ENCODE results near the gene ING2.
"Not testable (repeated sequence)": the region's sequence is repeated elsewhere in the genome, so short reads cannot be mapped to it uniquely, and the experiment has no call there.

Gene ING2

GRCh38 chr4:183546376-183546775 lies 41.5 kb downstream of the ING2 start:
- Histone ChIP-seq H3K27me3 (replicated peaks in 2 of 5; ENCODE audit: control insufficient read depth in 4 of 5, insufficient read depth in 5 of 5, low read length in 4 of 5) (peaks cover 0 to 3% (median 0%) of the 10 kb centered on the region in 5 experiments), H3K36me3 (ENCODE audit: control insufficient read depth in 4 of 4, insufficient read depth in 4 of 4, low read length in 3 of 4) (no peaks in the 10 kb centered on the region), H3K27ac (ENCODE audit: insufficient read depth in 1 of 2, low read depth in 1 of 2, low read length in 2 of 2, poor library complexity in 1 of 2, severe bottlenecking in 2 of 2) (no peak overlapping the region), H3K4me1 (ENCODE audit: control extremely low read depth in 1 of 4, control insufficient read depth in 4 of 4, insufficient read depth in 4 of 4, low read length in 3 of 4) (no peaks in the 10 kb centered on the region), H3K9me3 (ENCODE audit: control extremely low read depth in 1 of 5, control insufficient read depth in 4 of 5, insufficient read depth in 2 of 5, low read depth in 1 of 5, low read length in 4 of 5) (peaks cover 0 to 4% (median 2%) of the 10 kb centered on the region in 5 experiments), H3K4me3 (ENCODE audit: control insufficient read depth in 1 of 7, extremely low read depth in 1 of 7, insufficient read depth in 4 of 7, low read depth in 2 of 7, low read length in 6 of 7) (no peak overlapping the region)
- ChIA-PET POLR2A (no interaction called here), CTCF (no interaction called here)
- no peak for DNase-seq
- WGBS (ENCODE audit: insufficient coverage), result 98% methylated on average over 6 of the region's 6 CpGs

- Histone ChIP-seq H3K4me3 (ENCODE audit: control insufficient read depth in 1 of 7, extremely low read depth in 1 of 7, insufficient read depth in 4 of 7, low read depth in 2 of 7, low read length in 6 of 7) (no peak overlapping the region), H3K27ac (ENCODE audit: insufficient read depth in 1 of 2, low read depth in 1 of 2, low read length in 2 of 2, poor library complexity in 1 of 2, severe bottlenecking in 2 of 2) (no peak overlapping the region), H3K27me3 (replicated peaks in 2 of 5; ENCODE audit: control insufficient read depth in 4 of 5, insufficient read depth in 5 of 5, low read length in 4 of 5) (no peaks in the 10 kb centered on the region), H3K36me3 (ENCODE audit: control insufficient read depth in 4 of 4, insufficient read depth in 4 of 4, low read length in 3 of 4) (no peaks in the 10 kb centered on the region), H3K9me3 (ENCODE audit: control extremely low read depth in 1 of 5, control insufficient read depth in 4 of 5, insufficient read depth in 2 of 5, low read depth in 1 of 5, low read length in 4 of 5) (peaks cover 0 to 4% (median 2%) of the 10 kb centered on the region in 5 experiments), H3K4me1 (ENCODE audit: control extremely low read depth in 1 of 4, control insufficient read depth in 4 of 4, insufficient read depth in 4 of 4, low read length in 3 of 4) (no peaks in the 10 kb centered on the region)
- 100% methylated on average over 1 of the region's 3 CpGs for WGBS (ENCODE audit: insufficient coverage)
- CTCF ChIA-PET, result no interaction called here
- POLR2A ChIA-PET, result no interaction called here
- no peak for DNase-seq
Observed at GRCh38 chr4:183548306-183548705, 43.4 kb downstream of the ING2 start.

- Histone ChIP-seq H3K27ac (ENCODE audit: insufficient read depth in 1 of 2, low read depth in 1 of 2, low read length in 2 of 2, poor library complexity in 1 of 2, severe bottlenecking in 2 of 2) (no peak overlapping the region), H3K9me3 (ENCODE audit: control extremely low read depth in 1 of 5, control insufficient read depth in 4 of 5, insufficient read depth in 2 of 5, low read depth in 1 of 5, low read length in 4 of 5) (no peaks in the 10 kb centered on the region), H3K4me1 (ENCODE audit: control extremely low read depth in 1 of 4, control insufficient read depth in 4 of 4, insufficient read depth in 4 of 4, low read length in 3 of 4) (no peaks in the 10 kb centered on the region), H3K27me3 (replicated peaks in 2 of 5; ENCODE audit: control insufficient read depth in 4 of 5, insufficient read depth in 5 of 5, low read length in 4 of 5) (no peaks in the 10 kb centered on the region), H3K36me3 (ENCODE audit: control insufficient read depth in 4 of 4, insufficient read depth in 4 of 4, low read length in 3 of 4) (no peaks in the 10 kb centered on the region), H3K4me3 (ENCODE audit: control insufficient read depth in 1 of 7, extremely low read depth in 1 of 7, insufficient read depth in 4 of 7, low read depth in 2 of 7, low read length in 6 of 7) (no peak overlapping the region)
- CTCF ChIA-PET, result interaction anchor here (0.6 kb wide), 1 partner anchor 1365 kb away, joined by 3 read pairs; no protein-coding TSS in a partner anchor
- DNase-seq, result no peak
- 83% methylated on average over 5 of the region's 5 CpGs for WGBS (ENCODE audit: insufficient coverage)
- POLR2A ChIA-PET, result no interaction called here
Observed at GRCh38 chr4:183550345-183551093, 45.7 kb downstream of the ING2 start.

- WGBS (ENCODE audit: insufficient coverage), result 91% methylated on average over 16 of the region's 18 CpGs
- Histone ChIP-seq H3K27me3 (replicated peaks in 2 of 5; ENCODE audit: control insufficient read depth in 4 of 5, insufficient read depth in 5 of 5, low read length in 4 of 5) (no peaks in the 10 kb centered on the region), H3K27ac (ENCODE audit: insufficient read depth in 1 of 2, low read depth in 1 of 2, low read length in 2 of 2, poor library complexity in 1 of 2, severe bottlenecking in 2 of 2) (no peak overlapping the region), H3K4me3 (ENCODE audit: control insufficient read depth in 1 of 7, extremely low read depth in 1 of 7, insufficient read depth in 4 of 7, low read depth in 2 of 7, low read length in 6 of 7) (no peak overlapping the region), H3K4me1 (ENCODE audit: control extremely low read depth in 1 of 4, control insufficient read depth in 4 of 4, insufficient read depth in 4 of 4, low read length in 3 of 4) (no peaks in the 10 kb centered on the region), H3K9me3 (ENCODE audit: control extremely low read depth in 1 of 5, control insufficient read depth in 4 of 5, insufficient read depth in 2 of 5, low read depth in 1 of 5, low read length in 4 of 5) (peaks cover 0 to 2% (median 0%) of the 10 kb centered on the region in 5 experiments), H3K36me3 (ENCODE audit: control insufficient read depth in 4 of 4, insufficient read depth in 4 of 4, low read length in 3 of 4) (no peaks in the 10 kb centered on the region)
- POLR2A ChIA-PET, result no interaction called here
- CTCF ChIA-PET, result no interaction called here
- DNase-seq, result peak in 2 of 3 donors; percentile 49 to 55
Observed at GRCh38 chr4:183552274-183553146, 47.7 kb downstream of the ING2 start.

GRCh38 chr4:183553147-183553478 lies 48.3 kb downstream of the ING2 start:
- H3K4me1 ChIP-seq (ENCODE audit: control extremely low read depth in 1 of 4, control insufficient read depth in 4 of 4, insufficient read depth in 4 of 4, low read length in 3 of 4); H3K4me3 ChIP-seq (ENCODE audit: control insufficient read depth in 1 of 7, extremely low read depth in 1 of 7, insufficient read depth in 4 of 7, low read depth in 2 of 7, low read length in 6 of 7); H3K27me3 ChIP-seq (replicated peaks in 2 of 5; ENCODE audit: control insufficient read depth in 4 of 5, insufficient read depth in 5 of 5, low read length in 4 of 5); H3K36me3 ChIP-seq (ENCODE audit: control insufficient read depth in 4 of 4, insufficient read depth in 4 of 4, low read length in 3 of 4); POLR2A ChIA-PET; H3K27ac ChIP-seq (ENCODE audit: insufficient read depth in 1 of 2, low read depth in 1 of 2, low read length in 2 of 2, poor library complexity in 1 of 2, severe bottlenecking in 2 of 2); DNase-seq; H3K9me3 ChIP-seq (ENCODE audit: control extremely low read depth in 1 of 5, control insufficient read depth in 4 of 5, insufficient read depth in 2 of 5, low read depth in 1 of 5, low read length in 4 of 5); CTCF ChIA-PET: not testable (repeated sequence)
- WGBS (ENCODE audit: insufficient coverage), result 100% methylated on average over 1 of the region's 1 CpG

- CTCF ChIA-PET, result no interaction called here
- POLR2A ChIA-PET, result no interaction called here
- Histone ChIP-seq H3K9me3 (ENCODE audit: control extremely low read depth in 1 of 5, control insufficient read depth in 4 of 5, insufficient read depth in 2 of 5, low read depth in 1 of 5, low read length in 4 of 5) (peaks cover 0 to 2% (median 0%) of the 10 kb centered on the region in 5 experiments), H3K4me1 (ENCODE audit: control extremely low read depth in 1 of 4, control insufficient read depth in 4 of 4, insufficient read depth in 4 of 4, low read length in 3 of 4) (no peaks in the 10 kb centered on the region), H3K27ac (ENCODE audit: insufficient read depth in 1 of 2, low read depth in 1 of 2, low read length in 2 of 2, poor library complexity in 1 of 2, severe bottlenecking in 2 of 2) (no peak overlapping the region), H3K4me3 (ENCODE audit: control insufficient read depth in 1 of 7, extremely low read depth in 1 of 7, insufficient read depth in 4 of 7, low read depth in 2 of 7, low read length in 6 of 7) (no peak overlapping the region), H3K27me3 (replicated peaks in 2 of 5; ENCODE audit: control insufficient read depth in 4 of 5, insufficient read depth in 5 of 5, low read length in 4 of 5) (no peaks in the 10 kb centered on the region), H3K36me3 (ENCODE audit: control insufficient read depth in 4 of 4, insufficient read depth in 4 of 4, low read length in 3 of 4) (no peaks in the 10 kb centered on the region)
- WGBS (ENCODE audit: insufficient coverage), result 100% methylated on average over 2 of the region's 5 CpGs
- peak in 2 of 3 donors; percentile 11 to 12 for DNase-seq
Observed at GRCh38 chr4:183553601-183554345, 48.9 kb downstream of the ING2 start.

GRCh38 chr4:183554346-183554686 lies 49.5 kb downstream of the ING2 start:
- no peaks in the 10 kb centered on the region for H3K4me1 ChIP-seq (ENCODE audit: control extremely low read depth in 1 of 4, control insufficient read depth in 4 of 4, insufficient read depth in 4 of 4, low read length in 3 of 4)
- CTCF ChIA-PET, result no interaction called here
- peaks cover 0 to 2% (median 0%) of the 10 kb centered on the region in 5 experiments for H3K9me3 ChIP-seq (ENCODE audit: control extremely low read depth in 1 of 5, control insufficient read depth in 4 of 5, insufficient read depth in 2 of 5, low read depth in 1 of 5, low read length in 4 of 5)
- no peak overlapping the region for H3K27ac ChIP-seq (ENCODE audit: insufficient read depth in 1 of 2, low read depth in 1 of 2, low read length in 2 of 2, poor library complexity in 1 of 2, severe bottlenecking in 2 of 2)
- POLR2A ChIA-PET, result no interaction called here
- H3K27me3 ChIP-seq (replicated peaks in 2 of 5; ENCODE audit: control insufficient read depth in 4 of 5, insufficient read depth in 5 of 5, low read length in 4 of 5), result no peaks in the 10 kb centered on the region
- WGBS (ENCODE audit: insufficient coverage), result 100% methylated on average over 2 of the region's 6 CpGs
- no peaks in the 10 kb centered on the region for H3K36me3 ChIP-seq (ENCODE audit: control insufficient read depth in 4 of 4, insufficient read depth in 4 of 4, low read length in 3 of 4)
- DNase-seq, result no peak
- no peak overlapping the region for H3K4me3 ChIP-seq (ENCODE audit: control insufficient read depth in 1 of 7, extremely low read depth in 1 of 7, insufficient read depth in 4 of 7, low read depth in 2 of 7, low read length in 6 of 7)
